Measurements from ENCODE around the gene USPL1. TPM values are rescaled to one million over a fixed set of nuclear protein-coding genes. Genes with fewer than 3 reads are reported as not detected.
A peak's percentile ranks its signal among the peaks of the same experiment; 100 is the strongest.

USPL1 gene
- total and polyA plus RNA-seq, 2 of the 13 experiments (the other 11 are each of a cell fraction or from before 2014, with no cell fraction given) = 13.7 to 15.9 TPM

- TF ChIP-seq PLSCR1 (CRISPR knock-in tag; IDR thresholded peaks at IDR 0.05; ENCODE audit: borderline replicate concordance) = no peak
- peak; percentile 78; the same call in 1 of the 2 replicates for TF ChIP-seq ZMYM3 (CRISPR knock-in tag; IDR thresholded peaks at IDR 0.05)
- peak; percentile 99 for TF ChIP-seq ZGPAT (CRISPR knock-in tag; IDR thresholded peaks at IDR 0.05)
- peak; percentile 78; the same call in 1 of the 2 replicates for TF ChIP-seq TERF1 (CRISPR knock-in tag; IDR thresholded peaks at IDR 0.05)
- TF ChIP-seq HOXA5 (CRISPR knock-in tag; IDR thresholded peaks at IDR 0.05) = peak; percentile 95
- peak; percentile 95 for TF ChIP-seq HOXD1 (CRISPR knock-in tag; IDR thresholded peaks at IDR 0.05)
- peak; percentile 75 for TF ChIP-seq ZNF317 (CRISPR knock-in tag; IDR thresholded peaks at IDR 0.05)
- no peak for TF ChIP-seq ELK4 (CRISPR knock-in tag; IDR thresholded peaks at IDR 0.05; ENCODE audit: borderline replicate concordance)
- peak; percentile 96 to 98 for TF ChIP-seq HMGXB4 (CRISPR knock-in tag; IDR thresholded peaks at IDR 0.05; ENCODE audit: borderline replicate concordance in 1 of 2, low read depth in 1 of 2)
- TF ChIP-seq ZNF318 (CRISPR knock-in tag; IDR thresholded peaks at IDR 0.05) = peak; percentile 67
- peak; percentile 77 for TF ChIP-seq SRSF1 (optimal IDR thresholded peaks at IDR 0.05; ENCODE audit: low read depth, low read length)
- TF ChIP-seq ZNF543 (CRISPR knock-in tag; IDR thresholded peaks at IDR 0.05) = peak; percentile 94
Observed at GRCh38 chr13:30617315-30618185, at the start of gene USPL1 (continued).
